GM12878 (cell line): ENCODE data around the gene OXCT2. TPM values are rescaled to one million over a fixed set of nuclear protein-coding genes. Genes with fewer than 3 reads are reported as not detected.

Experiments
- ATAC-seq: fragments of 200-7000 bp; cut with Tn5 transposase; 3 replicates; pipeline ENCODE4 v1.9.1; 2020; ENCODE audit warnings: mild to moderate bottlenecking, moderate library complexity
- BruUV-seq: library from RNA; stranded (reverse); fragments of 400-500 nt; replicated peaks from 2 replicates; lab custom pipeline; 2021; lab: Mats Ljungman, UMichigan
- CTCF ChIA-PET: fragments of 300-600 bp; sonication (Branson Sonifier 250); formaldehyde crosslinking; extraction: SDS; loops from one replicate; lab custom pipeline; 2021; ENCODE audit warnings: inconsistent platforms; lab: Yijun Ruan, JAX
- POLR2A ChIA-PET: fragments of 350-600 bp; formaldehyde crosslinking; extraction: SDS; loops from one replicate; lab custom pipeline; 2021; ENCODE audit warnings: inconsistent platforms; lab: Charles Lee
- RAD21 ChIA-PET: fragments of 300-600 bp; sonication (Branson Sonifier 250); formaldehyde crosslinking; loops from one replicate; lab custom pipeline; 2023; ENCODE audit warnings: antibody characterized with exemption; ENCODE audit not compliant: unreplicated experiment; lab: Charles Lee
- SMC1A ChIA-PET: fragments of 300-600 bp; sonication (Branson Sonifier 250); formaldehyde crosslinking; loops from one replicate; lab custom pipeline; 2023; ENCODE audit not compliant: unreplicated experiment, uncharacterized antibody; lab: Charles Lee
- DNase-seq: peaks from one replicate; pipeline ENCODE4 v3.0.0-alpha.2; 2011; ENCODE audit warnings: low read depth, low spot score
- FAIRE-seq: peaks from 3 replicates; lab custom pipeline; 2011; peaks lifted over from hg19 to GRCh38; lab: Jason Lieb, UNC
- H2AFZ ChIP-seq: 2 replicates; pipeline ENCODE4 v1.6.0; 2011; ENCODE audit warnings: low read depth, low read length, control low read depth; ENCODE audit not compliant: control insufficient read depth
- H3K27ac ChIP-seq: 2 replicates; pipeline ENCODE4 v1.5.1; 2011; ENCODE audit warnings: control low read depth; ENCODE audit not compliant: control insufficient read depth, insufficient read depth
- H3K27me3 ChIP-seq, 2 experiments: replicated peaks in 1 of 2; 2 replicates each; pipeline versions ENCODE4 v1.6.0 to v1.6.1; 2011; ENCODE audit warnings: low read length in 1 of 2; ENCODE audit not compliant: control insufficient read depth in 2 of 2, insufficient read depth in 2 of 2
- H3K36me3 ChIP-seq, 2 experiments: 2 replicates each; pipeline ENCODE4 v1.5.1; 2011; ENCODE audit warnings: low read length in 1 of 2; ENCODE audit not compliant: control insufficient read depth in 2 of 2, insufficient read depth in 2 of 2
- H3K4me1 ChIP-seq: 2 replicates; pipeline ENCODE4 v1.6.1; 2011; ENCODE audit warnings: mild to moderate bottlenecking, low read length, moderate library complexity, mixed read lengths; ENCODE audit not compliant: control insufficient read depth, insufficient read depth
- H3K4me2 ChIP-seq: 2 replicates; pipeline ENCODE4 v1.6.0; 2011; ENCODE audit warnings: control low read depth; ENCODE audit not compliant: control insufficient read depth, insufficient read depth
- H3K4me3 ChIP-seq: fragments of 200-600 bp; sonication (generic); 2 replicates; pipeline ENCODE4 v1.5.1; 2016
- H3K79me2 ChIP-seq: 2 replicates; pipeline ENCODE4 v1.6.0; 2011; ENCODE audit warnings: low read length; ENCODE audit not compliant: control insufficient read depth, insufficient read depth
- H3K9ac ChIP-seq: 2 replicates; pipeline ENCODE4 v1.8.0; 2011; ENCODE audit warnings: low read length, control low read depth, mixed read lengths; ENCODE audit not compliant: control insufficient read depth, insufficient read depth
- H3K9me3 ChIP-seq: replicated peaks from 3 replicates; pipeline ENCODE4 v1.5.1; 2011; ENCODE audit warnings: mild to moderate bottlenecking, low read length; ENCODE audit not compliant: control insufficient read depth, insufficient read depth
- H4K20me1 ChIP-seq: 2 replicates; pipeline ENCODE4 v1.6.0; 2011; ENCODE audit not compliant: control insufficient read depth, insufficient read depth
- BACH1 ChIP-seq: fragments of 450-650 bp; IDR thresholded peaks from 2 replicates; pipeline ENCODE4 v1.6.1; 2017; ENCODE audit warnings: mild to moderate bottlenecking, borderline replicate concordance
- CBX5 ChIP-seq: sonication (generic); IDR thresholded peaks from 2 replicates; pipeline ENCODE4 v1.6.1; 2016; ENCODE audit warnings: low read depth, moderate library complexity, mild to moderate bottlenecking, inconsistent platforms
- EGR1 ChIP-seq, 2 experiments: IDR thresholded peaks; 1 replicate in 1 of 2; 2 replicates in 1 of 2; pipeline ENCODE4 v1.6.1; 2011 to 2012; ENCODE audit warnings: low read depth in 2 of 2, low read length in 2 of 2, borderline replicate concordance in 1 of 2, mild to moderate bottlenecking in 1 of 2, moderate library complexity in 1 of 2
- HDAC2 ChIP-seq: fragments of 200-600 bp; sonication (generic); IDR thresholded peaks from 2 replicates; pipeline ENCODE4 v1.6.1; 2017
- HDGF ChIP-seq: fragments of 450-650 bp; IDR thresholded peaks from 2 replicates; pipeline ENCODE4 v1.6.1; 2016; ENCODE audit warnings: antibody characterized with exemption
- IKZF1 ChIP-seq: fragments of 450-650 bp; conservative IDR thresholded peaks from 2 replicates; pipeline ENCODE4 v1.6.1; 2017; ENCODE audit warnings: antibody characterized with exemption, mild to moderate bottlenecking
- IKZF2 ChIP-seq, 2 experiments: fragments of 450-650 bp; IDR thresholded peaks; 2 replicates each; pipeline ENCODE4 v1.6.1; 2017; ENCODE audit warnings: mild to moderate bottlenecking in 2 of 2, moderate library complexity in 2 of 2
- IRF4 ChIP-seq: IDR thresholded peaks from 2 replicates; pipeline ENCODE4 v1.6.1; 2011; ENCODE audit warnings: low read depth, low read length
- NFYB ChIP-seq: IDR thresholded peaks from 2 replicates; pipeline ENCODE4 v1.6.1; 2011; ENCODE audit warnings: low read depth, mild to moderate bottlenecking, low read length, improper control_type of control experiment, moderate library complexity; ENCODE audit not compliant: insufficient read depth
- PAX8 ChIP-seq: fragments of 450-650 bp; IDR thresholded peaks from 2 replicates; pipeline ENCODE4 v1.6.1; 2017; ENCODE audit warnings: mild to moderate bottlenecking, moderate library complexity
- RAD51 ChIP-seq: fragments of 450-650 bp; IDR thresholded peaks from 2 replicates; pipeline ENCODE4 v1.6.1; 2016; ENCODE audit warnings: moderate library complexity, mild to moderate bottlenecking, inconsistent platforms
- RB1 ChIP-seq: fragments of 450-650 bp; formaldehyde crosslinking; IDR thresholded peaks from 2 replicates; pipeline ENCODE4 v1.6.1; 2017; ENCODE audit warnings: mild to moderate bottlenecking, borderline replicate concordance
- SMC3 ChIP-seq: IDR thresholded peaks from 2 replicates; pipeline ENCODE4 v1.6.1; 2011; ENCODE audit warnings: low read length, improper control_type of control experiment, borderline replicate concordance
- ZSCAN29 ChIP-seq: fragments of 450-650 bp; IDR thresholded peaks from 2 replicates; pipeline ENCODE4 v1.6.1; 2017; ENCODE audit warnings: mild to moderate bottlenecking, moderate library complexity
- WGBS: methylation state at CpG from one replicate; pipeline ENCODE4 v1.1.6; 2016; ENCODE audit warnings: low lambda C conversion rate; ENCODE audit not compliant: insufficient replicate concordance, insufficient coverage; ENCODE audit errors: missing lambda C conversion rate; 5-methylcytosine and 5-hydroxymethylcytosine counted together
- in situ Hi-C: fragments of 300-500 bp; cut with MboI; formaldehyde crosslinking; loops from 9 replicates; pipeline ENCODE4 v1.14.3; 2018; ENCODE audit warnings: mixed read lengths
- intact Hi-C: fragments of 100-400 bp; cut with micrococcal nuclease; formaldehyde crosslinking; loops from one replicate; pipeline ENCODE4 v1.14.2; 2022; ENCODE audit not compliant: unreplicated experiment
- polyA plus RNA-seq, 11 experiments: library from polyadenylated mRNA; depleted of rRNA in 4 of 11; unstranded in 6 of 11; stranded (reverse) in 5 of 11; fragments of >200 nt; fragmentation: Nextera tagmentation in 4 of 11; fragmentation: Illumina TruSeq in 1 of 11; extraction: Ambion mirVana in 4 of 11; extraction: Trizol in 1 of 11; gene quantifications; 1 replicate in 1 of 11; 2 replicates in 10 of 11; pipeline versions ENCODE4 v1.2.1 to v1.2.3, GENCODE V29; 2011 to 2016; ENCODE audit warnings: inconsistent platforms in 2 of 11, missing spikeins in 2 of 11, low read depth in 1 of 11
- total RNA-seq, 4 experiments: library from RNA; depleted of rRNA in 3 of 4; stranded (reverse); fragments of >200 nt in 3 of 4; fragmentation: Illumina TruSeq in 1 of 4; extraction: Trizol in 1 of 4; gene quantifications; 2 replicates each; pipeline versions ENCODE4 v1.2.1 to v1.2.3, GENCODE V29; 2013 to 2021
- TF ChIP-seq, protein P1 (sequence below): fragments of 450-650 bp; IDR thresholded peaks from 2 replicates; pipeline ENCODE4 v1.6.1; 2018; ENCODE audit warnings: mild to moderate bottlenecking, low read depth, moderate library complexity; ENCODE audit not compliant: partially characterized antibody
- TF ChIP-seq, protein P2 (sequence below): fragments of 150-350 bp; IDR thresholded peaks from 2 replicates; pipeline ENCODE4 v1.6.1; 2016; ENCODE audit warnings: low read depth, low read length
- TF ChIP-seq, protein P3 (sequence below): IDR thresholded peaks from 2 replicates; pipeline ENCODE4 v1.6.1; 2012; ENCODE audit warnings: low read depth, low read length, improper control_type of control experiment
- TF ChIP-seq, protein P4 (sequence below): fragments of 450-650 bp; conservative IDR thresholded peaks from 2 replicates; pipeline ENCODE4 v1.6.1; 2017; ENCODE audit warnings: mild to moderate bottlenecking, moderate library complexity

The OXCT2 gene
- total and polyA plus RNA-seq, 10 of the 15 experiments (the other 5 are each of a cell fraction or from before 2014, with no cell fraction given) = 0.06 to 1.9 (median 0.59) TPM

DNA sequence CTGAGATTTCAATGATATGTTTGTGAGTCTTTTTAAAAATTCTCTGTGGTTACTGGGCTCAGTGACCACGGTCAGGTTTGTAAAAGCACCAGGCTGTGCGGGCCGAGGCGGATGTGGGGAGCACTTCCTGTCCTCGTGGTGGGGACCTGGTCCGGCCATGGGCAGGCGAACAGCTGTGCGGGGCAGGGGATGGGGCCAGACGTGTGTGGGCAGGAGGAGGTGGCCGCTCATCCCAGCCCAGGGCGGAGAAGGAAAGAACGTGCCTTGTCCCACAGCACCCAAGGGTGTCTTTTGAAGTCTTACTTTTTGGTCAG, 5.2 kb upstream of the OXCT2 start:
- intact Hi-C loops = no loop called here
- H3K27me3 ChIP-seq = no peaks in the 10 kb centered on the region
- POLR2A ChIA-PET = no interaction called here
- H4K20me1 ChIP-seq = no peaks in the 10 kb centered on the region
- H3K79me2 ChIP-seq = no peaks in the 10 kb centered on the region
- H3K4me3 ChIP-seq = no peak overlapping the region
- H3K9ac ChIP-seq = no peak overlapping the region
- no peak overlapping the region for H3K4me2 ChIP-seq
- peak overlapping the region; percentile 22; the same call in 1 of the 2 replicates for H3K27ac ChIP-seq
- in situ Hi-C loops = no loop called here
- WGBS = 8% methylated on average over 12 of the region's 12 CpGs
- CTCF ChIA-PET = interaction anchor here (1.7 kb wide), 1 partner anchor 24 kb away, joined by 5 read pairs; no protein-coding TSS in a partner anchor
- no peak overlapping the region for H2AFZ ChIP-seq
- FAIRE-seq (no peak), DNase-seq (peak; percentile 52), ATAC-seq (peak; percentile 83)
- no peaks in the 10 kb centered on the region for H3K36me3 ChIP-seq
- RAD21 ChIA-PET = no interaction called here
- H3K9me3 ChIP-seq = no peaks in the 10 kb centered on the region
- no TSS peak for BruUV-seq
- H3K4me1 ChIP-seq = peaks cover 13% of the 10 kb centered on the region
- SMC1A ChIA-PET = no interaction called here
- no peak for TF ChIP-seq PAX8
- TF ChIP-seq EGR1 (IDR thresholded peaks at IDR 0.05; ENCODE audit: borderline replicate concordance in 1 of 2, low read depth in 2 of 2, low read length in 2 of 2) = no peak
- no peak for TF ChIP-seq IRF4
- TF ChIP-seq BACH1 = no peak
- TF ChIP-seq IKZF2 (IDR thresholded peaks at IDR 0.05) = peak; percentile 44 to 53; a peak in 3 of 4 replicates
- TF ChIP-seq, protein P1, sequence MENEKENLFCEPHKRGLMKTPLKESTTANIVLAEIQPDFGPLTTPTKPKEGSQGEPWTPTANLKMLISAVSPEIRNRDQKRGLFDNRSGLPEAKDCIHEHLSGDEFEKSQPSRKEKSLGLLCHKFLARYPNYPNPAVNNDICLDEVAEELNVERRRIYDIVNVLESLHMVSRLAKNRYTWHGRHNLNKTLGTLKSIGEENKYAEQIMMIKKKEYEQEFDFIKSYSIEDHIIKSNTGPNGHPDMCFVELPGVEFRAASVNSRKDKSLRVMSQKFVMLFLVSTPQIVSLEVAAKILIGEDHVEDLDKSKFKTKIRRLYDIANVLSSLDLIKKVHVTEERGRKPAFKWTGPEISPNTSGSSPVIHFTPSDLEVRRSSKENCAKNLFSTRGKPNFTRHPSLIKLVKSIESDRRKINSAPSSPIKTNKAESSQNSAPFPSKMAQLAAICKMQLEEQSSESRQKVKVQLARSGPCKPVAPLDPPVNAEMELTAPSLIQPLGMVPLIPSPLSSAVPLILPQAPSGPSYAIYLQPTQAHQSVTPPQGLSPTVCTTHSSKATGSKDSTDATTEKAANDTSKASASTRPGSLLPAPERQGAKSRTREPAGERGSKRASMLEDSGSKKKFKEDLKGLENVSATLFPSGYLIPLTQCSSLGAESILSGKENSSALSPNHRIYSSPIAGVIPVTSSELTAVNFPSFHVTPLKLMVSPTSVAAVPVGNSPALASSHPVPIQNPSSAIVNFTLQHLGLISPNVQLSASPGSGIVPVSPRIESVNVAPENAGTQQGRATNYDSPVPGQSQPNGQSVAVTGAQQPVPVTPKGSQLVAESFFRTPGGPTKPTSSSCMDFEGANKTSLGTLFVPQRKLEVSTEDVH = no peak
- TF ChIP-seq, protein P2, sequence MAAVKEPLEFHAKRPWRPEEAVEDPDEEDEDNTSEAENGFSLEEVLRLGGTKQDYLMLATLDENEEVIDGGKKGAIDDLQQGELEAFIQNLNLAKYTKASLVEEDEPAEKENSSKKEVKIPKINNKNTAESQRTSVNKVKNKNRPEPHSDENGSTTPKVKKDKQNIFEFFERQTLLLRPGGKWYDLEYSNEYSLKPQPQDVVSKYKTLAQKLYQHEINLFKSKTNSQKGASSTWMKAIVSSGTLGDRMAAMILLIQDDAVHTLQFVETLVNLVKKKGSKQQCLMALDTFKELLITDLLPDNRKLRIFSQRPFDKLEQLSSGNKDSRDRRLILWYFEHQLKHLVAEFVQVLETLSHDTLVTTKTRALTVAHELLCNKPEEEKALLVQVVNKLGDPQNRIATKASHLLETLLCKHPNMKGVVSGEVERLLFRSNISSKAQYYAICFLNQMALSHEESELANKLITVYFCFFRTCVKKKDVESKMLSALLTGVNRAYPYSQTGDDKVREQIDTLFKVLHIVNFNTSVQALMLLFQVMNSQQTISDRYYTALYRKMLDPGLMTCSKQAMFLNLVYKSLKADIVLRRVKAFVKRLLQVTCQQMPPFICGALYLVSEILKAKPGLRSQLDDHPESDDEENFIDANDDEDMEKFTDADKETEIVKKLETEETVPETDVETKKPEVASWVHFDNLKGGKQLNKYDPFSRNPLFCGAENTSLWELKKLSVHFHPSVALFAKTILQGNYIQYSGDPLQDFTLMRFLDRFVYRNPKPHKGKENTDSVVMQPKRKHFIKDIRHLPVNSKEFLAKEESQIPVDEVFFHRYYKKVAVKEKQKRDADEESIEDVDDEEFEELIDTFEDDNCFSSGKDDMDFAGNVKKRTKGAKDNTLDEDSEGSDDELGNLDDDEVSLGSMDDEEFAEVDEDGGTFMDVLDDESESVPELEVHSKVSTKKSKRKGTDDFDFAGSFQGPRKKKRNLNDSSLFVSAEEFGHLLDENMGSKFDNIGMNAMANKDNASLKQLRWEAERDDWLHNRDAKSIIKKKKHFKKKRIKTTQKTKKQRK = no peak
- TF ChIP-seq ZSCAN29 = no peak
- TF ChIP-seq, protein P3, sequence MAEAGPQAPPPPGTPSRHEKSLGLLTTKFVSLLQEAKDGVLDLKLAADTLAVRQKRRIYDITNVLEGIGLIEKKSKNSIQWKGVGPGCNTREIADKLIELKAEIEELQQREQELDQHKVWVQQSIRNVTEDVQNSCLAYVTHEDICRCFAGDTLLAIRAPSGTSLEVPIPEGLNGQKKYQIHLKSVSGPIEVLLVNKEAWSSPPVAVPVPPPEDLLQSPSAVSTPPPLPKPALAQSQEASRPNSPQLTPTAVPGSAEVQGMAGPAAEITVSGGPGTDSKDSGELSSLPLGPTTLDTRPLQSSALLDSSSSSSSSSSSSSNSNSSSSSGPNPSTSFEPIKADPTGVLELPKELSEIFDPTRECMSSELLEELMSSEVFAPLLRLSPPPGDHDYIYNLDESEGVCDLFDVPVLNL = no peak
- no peak for TF ChIP-seq SMC3
- TF ChIP-seq HDGF = no peak
- TF ChIP-seq RAD51 = no peak
- TF ChIP-seq, protein P4, sequence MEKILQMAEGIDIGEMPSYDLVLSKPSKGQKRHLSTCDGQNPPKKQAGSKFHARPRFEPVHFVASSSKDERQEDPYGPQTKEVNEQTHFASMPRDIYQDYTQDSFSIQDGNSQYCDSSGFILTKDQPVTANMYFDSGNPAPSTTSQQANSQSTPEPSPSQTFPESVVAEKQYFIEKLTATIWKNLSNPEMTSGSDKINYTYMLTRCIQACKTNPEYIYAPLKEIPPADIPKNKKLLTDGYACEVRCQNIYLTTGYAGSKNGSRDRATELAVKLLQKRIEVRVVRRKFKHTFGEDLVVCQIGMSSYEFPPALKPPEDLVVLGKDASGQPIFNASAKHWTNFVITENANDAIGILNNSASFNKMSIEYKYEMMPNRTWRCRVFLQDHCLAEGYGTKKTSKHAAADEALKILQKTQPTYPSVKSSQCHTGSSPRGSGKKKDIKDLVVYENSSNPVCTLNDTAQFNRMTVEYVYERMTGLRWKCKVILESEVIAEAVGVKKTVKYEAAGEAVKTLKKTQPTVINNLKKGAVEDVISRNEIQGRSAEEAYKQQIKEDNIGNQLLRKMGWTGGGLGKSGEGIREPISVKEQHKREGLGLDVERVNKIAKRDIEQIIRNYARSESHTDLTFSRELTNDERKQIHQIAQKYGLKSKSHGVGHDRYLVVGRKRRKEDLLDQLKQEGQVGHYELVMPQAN = no peak
- TF ChIP-seq NFYB = no peak
- no peak for TF ChIP-seq HDAC2
- TF ChIP-seq RB1 = no peak
- TF ChIP-seq IKZF1 = peak; percentile 56; the same call in 1 of the 2 replicates
- no peak for TF ChIP-seq CBX5
